IPS DF 6.9 (cell line): ENCODE data around the gene PLCB1.

Experiments used
- DNase-seq: peaks from one replicate; pipeline ENCODE4 v3.0.0-alpha.2; 2013; ENCODE audit warnings: low read depth, low spot score
- H3K27ac ChIP-seq: one replicate; pipeline ENCODE4 v1.5.1; 2013; ENCODE audit warnings: low read length, control low read depth
- H3K27me3 ChIP-seq: 2 replicates; pipeline ENCODE4 v1.6.1; 2013; ENCODE audit warnings: mild to moderate bottlenecking, low read length; ENCODE audit not compliant: control insufficient read depth, insufficient read depth
- H3K36me3 ChIP-seq: 2 replicates; pipeline ENCODE4 v1.6.1; 2013; ENCODE audit warnings: low read length; ENCODE audit not compliant: control insufficient read depth, insufficient read depth
- H3K4me1 ChIP-seq: 2 replicates; pipeline ENCODE4 v1.6.1; 2013; ENCODE audit warnings: low read length; ENCODE audit not compliant: control insufficient read depth, insufficient read depth
- H3K4me3 ChIP-seq: 2 replicates; pipeline ENCODE4 v1.5.1; 2013; ENCODE audit warnings: mild to moderate bottlenecking, low read length
- H3K9me3 ChIP-seq: 2 replicates; pipeline ENCODE4 v1.6.1; 2013; ENCODE audit warnings: low read length, inconsistent platforms; ENCODE audit not compliant: control insufficient read depth, insufficient read depth
- WGBS: extraction: QIAGEN DNeasy Blood & Tissue Kit; methylation state at CpG from one replicate; pipeline ENCODE4 v1.1.7; 2013; ENCODE audit warnings: mixed read lengths, missing lambda C conversion rate; ENCODE audit not compliant: insufficient read length, insufficient coverage; 5-methylcytosine and 5-hydroxymethylcytosine counted together

PLCB1 gene

DNA sequence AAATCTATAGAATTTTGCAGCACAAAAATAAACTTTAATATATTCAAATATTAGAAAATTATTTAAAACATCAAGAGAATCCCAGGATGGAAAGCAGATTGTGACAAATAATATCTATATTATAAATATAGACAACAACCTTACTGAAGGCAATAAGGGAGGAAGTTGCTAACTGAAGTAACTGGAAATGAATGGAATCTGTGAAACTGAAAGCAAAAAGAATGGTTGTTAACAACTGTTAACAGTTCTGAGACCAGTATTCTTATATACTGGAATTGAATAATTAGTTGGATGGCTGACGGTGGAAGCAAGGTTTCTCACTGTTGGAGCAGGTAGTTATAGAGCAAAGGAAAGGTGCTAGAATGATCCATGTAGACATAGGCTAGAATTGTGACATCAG lies 220.4 kb downstream of the PLCB1 start:
- DNase-seq = no peak
- no peaks in the 10 kb centered on the region for H3K27me3 ChIP-seq
- no peak overlapping the region for H3K4me3 ChIP-seq
- no peak overlapping the region for H3K27ac ChIP-seq
- no peaks in the 10 kb centered on the region for H3K36me3 ChIP-seq
- no peaks in the 10 kb centered on the region for H3K4me1 ChIP-seq
- H3K9me3 ChIP-seq = no peaks in the 10 kb centered on the region
- no CpG with 5 or more reads among the region's 1 CpG for WGBS

DNA sequence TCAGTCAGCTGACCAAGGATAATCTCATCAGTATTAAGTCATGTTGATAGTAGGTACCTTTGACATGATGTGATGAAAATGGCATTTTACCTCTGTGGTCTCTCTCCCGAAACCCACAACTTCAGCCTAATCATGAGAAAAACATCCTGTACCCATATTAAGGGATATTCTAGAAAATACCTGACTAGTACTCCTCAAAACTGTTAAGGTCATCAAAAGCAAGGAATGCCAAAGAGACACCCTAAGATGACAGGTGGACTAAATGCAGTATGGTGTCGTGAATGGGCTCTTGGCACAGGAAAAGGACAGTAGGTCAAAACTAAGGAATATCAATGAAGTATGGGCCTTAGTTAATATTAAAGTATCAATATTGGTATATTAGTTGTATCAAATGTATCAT lies 221.4 kb downstream of the PLCB1 start:
- no peaks in the 10 kb centered on the region for H3K9me3 ChIP-seq
- H3K4me1 ChIP-seq = no peaks in the 10 kb centered on the region
- no peaks in the 10 kb centered on the region for H3K36me3 ChIP-seq
- no peaks in the 10 kb centered on the region for H3K27me3 ChIP-seq
- DNase-seq = no peak
- no CpG with 5 or more reads among the region's 2 CpGs for WGBS
- H3K4me3 ChIP-seq = no peak overlapping the region
- no peak overlapping the region for H3K27ac ChIP-seq

DNA sequence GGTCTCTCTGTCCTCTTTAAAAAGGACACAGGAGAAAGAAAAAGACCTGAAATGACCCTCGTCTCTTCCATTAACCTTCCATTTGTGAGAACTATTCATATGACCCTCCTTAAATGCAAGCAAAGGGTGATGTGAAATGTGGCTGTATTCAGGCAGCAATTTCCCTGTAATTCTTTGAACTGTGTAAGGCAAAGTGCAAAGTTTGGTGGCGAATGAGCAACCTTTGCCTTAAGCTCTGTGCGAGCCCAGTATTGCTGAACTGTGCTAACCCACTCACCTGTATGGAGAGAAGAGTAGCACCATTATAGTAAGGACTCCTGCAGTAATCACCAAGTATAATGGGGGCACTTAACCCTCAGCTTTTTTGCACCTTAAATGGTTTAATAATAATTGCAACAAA lies 223.4 kb downstream of the PLCB1 start:
- H3K4me3 ChIP-seq = no peak overlapping the region
- no peak overlapping the region for H3K27ac ChIP-seq
- WGBS = no CpG with 5 or more reads among the region's 3 CpGs
- no peaks in the 10 kb centered on the region for H3K27me3 ChIP-seq
- no peak for DNase-seq
- H3K9me3 ChIP-seq = no peaks in the 10 kb centered on the region
- H3K4me1 ChIP-seq = peaks cover 2% of the 10 kb centered on the region; the same call in 1 of the 2 replicates
- no peaks in the 10 kb centered on the region for H3K36me3 ChIP-seq

DNA sequence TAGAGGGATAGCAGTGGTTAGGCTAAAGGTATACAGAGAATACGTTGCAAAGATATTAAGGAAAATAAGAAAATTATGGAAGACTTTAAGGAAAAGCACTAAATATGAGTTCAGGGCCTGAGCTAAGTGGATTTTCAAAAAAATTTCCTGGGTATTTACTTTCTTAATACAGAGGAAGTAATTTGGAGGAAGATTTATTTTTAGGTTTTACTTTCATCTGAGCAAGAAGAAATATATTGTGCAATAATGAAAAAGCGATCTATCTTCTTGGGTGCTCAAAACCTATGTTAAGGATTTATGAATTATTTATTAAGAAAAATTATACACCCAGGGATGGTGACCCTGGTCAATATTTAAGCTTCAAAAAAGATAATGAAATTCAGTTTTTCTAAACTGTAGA lies 224.7 kb downstream of the PLCB1 start:
- Histone ChIP-seq H3K4me1 (peaks cover 2% of the 10 kb centered on the region; the same call in 1 of the 2 replicates), H3K36me3 (no peaks in the 10 kb centered on the region), H3K4me3 (no peak overlapping the region), H3K27ac (no peak overlapping the region), H3K27me3 (no peaks in the 10 kb centered on the region), H3K9me3 (no peaks in the 10 kb centered on the region)
- 100% methylated on average over 1 of the region's 2 CpGs for WGBS
- DNase-seq = no peak

DNA sequence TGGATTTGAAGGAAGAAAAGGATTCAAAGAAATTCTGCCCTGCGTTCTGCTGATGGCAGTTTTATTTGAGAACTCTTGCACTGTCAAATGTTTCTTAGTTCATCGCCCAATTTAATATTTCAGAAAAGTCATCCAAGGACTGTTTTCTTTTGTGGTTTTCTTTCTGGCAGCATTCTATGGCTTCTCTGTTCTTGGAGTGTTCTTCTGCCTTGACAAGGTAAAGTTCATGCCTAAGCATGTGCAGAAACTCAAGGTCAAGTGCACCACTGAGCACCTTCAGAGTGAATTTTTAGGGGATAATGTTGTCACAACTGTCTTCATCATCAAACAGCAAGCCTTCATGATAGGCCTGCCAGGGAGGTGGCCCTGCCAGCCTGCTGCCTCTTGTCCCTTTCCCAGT lies 225.6 kb downstream of the PLCB1 start:
- Histone ChIP-seq H3K4me3 (no peak overlapping the region), H3K36me3 (no peaks in the 10 kb centered on the region), H3K27me3 (no peaks in the 10 kb centered on the region), H3K9me3 (no peaks in the 10 kb centered on the region), H3K27ac (no peak overlapping the region), H3K4me1 (peaks cover 2% of the 10 kb centered on the region; the same call in 1 of the 2 replicates)
- no CpG with 5 or more reads among the region's 2 CpGs for WGBS
- DNase-seq = no peak

DNA sequence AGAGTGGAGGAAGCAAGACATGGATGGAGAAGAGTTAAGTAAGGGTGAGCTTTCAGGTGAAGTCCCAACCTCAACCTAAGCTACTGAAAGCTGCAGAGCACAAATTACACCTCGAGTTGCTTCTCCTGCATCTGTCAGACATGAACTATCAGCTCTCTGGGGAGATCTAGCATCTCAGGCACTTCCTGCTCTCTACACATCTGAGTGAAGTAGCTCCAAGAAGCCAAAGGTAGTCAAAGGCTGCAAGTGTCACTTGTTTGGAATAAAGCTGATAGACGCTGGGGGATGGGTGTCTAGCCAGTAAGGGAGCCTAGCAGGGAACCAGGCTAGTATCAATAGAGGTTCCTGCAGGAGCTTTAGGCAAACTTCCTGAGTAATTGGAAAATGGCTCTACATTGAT lies 228.0 kb downstream of the PLCB1 start:
- Histone ChIP-seq H3K27me3 (no peaks in the 10 kb centered on the region), H3K4me3 (no peak overlapping the region), H3K9me3 (no peaks in the 10 kb centered on the region), H3K36me3 (no peaks in the 10 kb centered on the region), H3K4me1 (peaks cover 2% of the 10 kb centered on the region; the same call in 1 of the 2 replicates), H3K27ac (no peak overlapping the region)
- no CpG with 5 or more reads among the region's 2 CpGs for WGBS
- no peak for DNase-seq

DNA sequence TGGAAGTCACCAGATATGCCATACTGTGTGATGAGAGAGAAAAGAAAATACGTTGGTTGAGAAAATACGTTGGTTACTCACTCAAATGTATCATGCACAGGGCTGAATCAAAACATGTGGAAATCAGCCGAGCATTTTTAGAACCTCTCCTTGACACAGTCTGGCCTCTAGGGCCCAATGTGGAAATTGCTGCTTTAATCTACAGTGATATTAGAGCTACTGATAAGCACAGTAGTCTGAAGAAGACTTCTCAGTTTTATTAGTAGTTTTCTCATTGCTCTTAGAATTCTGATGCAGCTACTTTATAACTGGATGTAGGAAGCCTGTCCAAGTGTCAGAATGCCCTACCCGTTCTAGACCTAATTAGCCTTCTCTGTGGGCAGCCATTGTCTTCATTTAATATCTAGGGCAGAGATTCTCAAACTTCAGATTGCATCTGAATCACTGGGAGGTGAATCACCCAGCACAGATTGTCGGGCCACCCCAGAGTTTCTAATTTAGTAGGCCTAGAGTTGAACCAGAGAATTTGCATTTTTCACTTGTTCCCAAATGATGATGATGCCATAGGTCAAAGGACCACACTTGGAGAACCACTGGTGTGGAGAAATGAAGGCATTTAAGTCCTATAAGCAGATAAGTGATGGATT lies 229.1 kb downstream of the PLCB1 start:
- DNase-seq = no peak
- no peaks in the 10 kb centered on the region for H3K27me3 ChIP-seq
- no peaks in the 10 kb centered on the region for H3K36me3 ChIP-seq
- H3K4me3 ChIP-seq = no peak overlapping the region
- WGBS = no CpG with 5 or more reads among the region's 5 CpGs
- no peak overlapping the region for H3K27ac ChIP-seq
- peaks cover 2% of the 10 kb centered on the region; the same call in 1 of the 2 replicates for H3K4me1 ChIP-seq
- H3K9me3 ChIP-seq = no peaks in the 10 kb centered on the region

DNA sequence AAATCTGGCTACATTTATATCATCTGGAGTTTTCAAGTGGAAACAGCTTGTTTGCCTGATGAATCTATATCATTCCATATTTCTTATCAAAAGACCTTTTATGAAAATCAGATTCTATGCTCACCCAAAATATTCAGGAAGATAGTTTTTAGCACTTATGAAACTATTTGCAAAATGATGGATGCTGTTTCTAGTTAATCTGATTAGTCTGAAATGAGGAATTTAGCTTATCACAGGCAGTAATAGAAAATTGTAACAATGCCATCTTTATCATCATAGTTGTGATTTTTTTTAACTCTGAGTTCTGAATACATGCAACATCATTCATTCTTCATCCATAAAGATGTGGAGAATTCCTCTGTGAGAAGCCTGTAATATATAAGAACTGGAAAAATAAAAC lies 229.7 kb downstream of the PLCB1 start:
- Histone ChIP-seq H3K27ac (no peak overlapping the region), H3K36me3 (no peaks in the 10 kb centered on the region), H3K9me3 (no peaks in the 10 kb centered on the region), H3K4me1 (peaks cover 2% of the 10 kb centered on the region; the same call in 1 of the 2 replicates), H3K4me3 (no peak overlapping the region), H3K27me3 (no peaks in the 10 kb centered on the region)
- no peak for DNase-seq

DNA sequence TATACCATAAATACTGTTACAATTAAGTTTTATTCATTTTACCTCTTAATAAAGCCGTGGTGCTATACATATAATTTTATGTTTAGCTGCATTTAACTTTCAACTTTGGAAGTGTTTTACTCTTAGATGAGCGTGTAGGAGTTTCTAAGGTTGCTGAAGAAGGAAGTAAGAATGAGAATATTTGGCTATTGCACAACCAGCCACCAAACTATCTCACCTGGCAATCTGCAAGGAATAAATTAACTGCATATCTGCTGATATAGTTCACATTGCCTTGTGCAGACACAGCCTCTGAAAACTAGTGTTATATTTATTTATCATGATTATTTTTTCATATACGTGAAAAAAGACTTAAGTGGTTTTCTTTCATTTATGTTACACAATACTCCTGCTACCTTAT lies 230.4 kb downstream of the PLCB1 start:
- H3K36me3 ChIP-seq = no peaks in the 10 kb centered on the region
- no peak overlapping the region for H3K4me3 ChIP-seq
- WGBS = no CpG with 5 or more reads among the region's 3 CpGs
- H3K27me3 ChIP-seq = no peaks in the 10 kb centered on the region
- H3K27ac ChIP-seq = no peak overlapping the region
- peaks cover 2% of the 10 kb centered on the region; the same call in 1 of the 2 replicates for H3K4me1 ChIP-seq
- no peaks in the 10 kb centered on the region for H3K9me3 ChIP-seq
- DNase-seq = no peak

DNA sequence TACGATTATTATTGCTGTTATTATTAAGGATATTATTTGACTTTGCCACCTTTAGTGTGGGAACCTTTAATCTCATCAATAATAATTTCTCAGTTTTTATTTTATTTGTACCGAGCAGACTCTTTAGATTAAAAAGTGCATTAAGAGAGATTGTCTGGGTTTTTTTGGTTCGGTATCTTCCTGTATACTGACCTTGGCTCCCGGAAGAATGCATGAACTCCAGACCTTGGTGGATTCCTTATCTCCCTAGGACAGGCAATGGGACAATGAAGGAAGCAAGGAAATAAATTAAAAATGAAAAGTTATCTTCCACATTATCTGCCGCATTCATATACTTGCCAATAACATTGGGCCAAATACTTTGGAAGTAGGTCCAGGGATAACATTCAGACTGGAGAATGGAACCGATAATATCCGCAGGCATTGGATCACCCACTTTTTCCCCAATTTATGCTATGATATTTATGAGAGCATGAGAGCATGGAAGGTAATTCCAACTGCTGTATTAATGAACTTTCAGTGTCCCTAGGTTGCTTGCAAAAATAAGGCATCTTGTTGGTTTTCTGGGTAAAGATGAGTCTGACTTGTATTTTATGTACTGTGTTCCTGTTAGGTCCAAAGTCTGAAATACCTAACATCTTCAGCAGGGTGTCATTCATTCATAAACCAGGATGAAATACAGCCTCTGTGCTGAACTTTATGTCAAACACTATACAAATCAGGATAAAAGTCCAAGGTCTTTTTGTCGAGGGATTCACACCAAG lies 232.1 kb downstream of the PLCB1 start:
- H3K4me1 ChIP-seq = peaks cover 2% of the 10 kb centered on the region; the same call in 1 of the 2 replicates
- H3K4me3 ChIP-seq = no peak overlapping the region
- H3K9me3 ChIP-seq = no peaks in the 10 kb centered on the region
- H3K27me3 ChIP-seq = no peaks in the 10 kb centered on the region
- no peak for DNase-seq
- WGBS = no CpG with 5 or more reads among the region's 8 CpGs
- H3K36me3 ChIP-seq = no peaks in the 10 kb centered on the region
- no peak overlapping the region for H3K27ac ChIP-seq

DNA sequence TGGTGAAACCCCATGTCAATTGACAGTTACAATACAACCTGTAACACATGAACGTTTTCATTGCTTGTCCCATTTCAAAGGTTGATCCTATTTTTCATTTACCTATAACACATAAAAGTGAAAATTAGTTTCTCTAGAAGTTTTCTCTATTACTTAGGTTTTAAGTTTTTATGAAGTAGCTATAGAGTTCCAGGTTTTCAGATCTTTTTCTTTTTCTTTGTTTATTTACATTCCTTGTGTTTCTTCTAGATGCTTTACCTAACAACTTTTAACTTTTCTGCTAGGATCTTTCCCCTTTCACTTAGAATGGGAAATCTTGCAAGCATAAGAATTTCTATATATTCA lies 232.6 kb downstream of the PLCB1 start:
- H3K4me1 ChIP-seq = peaks cover 2% of the 10 kb centered on the region; the same call in 1 of the 2 replicates
- no CpG with 5 or more reads among the region's 1 CpG for WGBS
- H3K4me3 ChIP-seq = no peak overlapping the region
- no peaks in the 10 kb centered on the region for H3K9me3 ChIP-seq
- no peak for DNase-seq
- no peaks in the 10 kb centered on the region for H3K27me3 ChIP-seq
- no peak overlapping the region for H3K27ac ChIP-seq
- no peaks in the 10 kb centered on the region for H3K36me3 ChIP-seq
